ENCODE data around the gene TMEM252.

TMEM252 gene, protein sequence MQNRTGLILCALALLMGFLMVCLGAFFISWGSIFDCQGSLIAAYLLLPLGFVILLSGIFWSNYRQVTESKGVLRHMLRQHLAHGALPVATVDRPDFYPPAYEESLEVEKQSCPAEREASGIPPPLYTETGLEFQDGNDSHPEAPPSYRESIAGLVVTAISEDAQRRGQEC

DNA sequence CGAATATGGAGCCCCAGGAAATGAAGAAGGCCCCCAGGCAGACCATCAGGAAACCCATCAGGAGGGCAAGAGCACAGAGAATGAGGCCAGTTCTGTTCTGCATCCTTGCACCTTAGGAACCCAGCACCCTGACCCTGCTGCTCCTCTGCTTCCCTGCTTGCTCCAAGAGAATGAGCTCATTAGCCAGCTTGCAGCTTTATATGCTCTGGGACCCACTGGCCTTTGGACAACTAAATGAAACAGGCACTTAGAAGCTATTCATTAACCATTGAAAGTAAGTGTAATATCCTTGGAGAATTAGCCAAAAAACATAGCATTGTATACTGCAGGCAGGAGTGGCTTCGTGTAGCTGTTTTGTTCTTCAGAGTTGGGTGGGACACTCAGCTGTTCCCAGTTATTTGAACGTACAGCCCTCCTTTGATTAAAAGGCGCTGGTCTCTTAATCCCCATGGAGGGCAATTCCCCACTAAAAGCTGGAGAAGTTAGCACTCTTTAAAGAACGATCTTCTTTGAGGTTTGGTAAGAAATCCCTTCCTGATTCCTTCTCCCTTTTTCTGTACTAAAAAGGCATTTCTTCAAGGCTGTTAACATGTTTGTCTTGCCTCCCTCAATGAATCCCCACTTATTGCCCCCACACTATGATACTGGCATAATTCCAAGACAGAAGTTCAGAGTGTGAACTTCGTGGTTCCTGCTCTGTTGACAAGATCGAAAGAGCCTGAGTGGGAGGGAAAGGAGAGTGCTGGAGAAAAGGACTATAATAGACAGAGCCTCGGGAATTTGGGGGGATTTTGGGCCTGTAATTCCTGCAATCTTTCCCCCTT, at the start of gene TMEM252:
Gene TMEM252, minus strand, starts transcription at position 172 of the 824 bp plus-strand sequence. Its CDS starts 69 bp downstream, at position 103.
- peaks cover 14% of the 10 kb centered on the region for H3K27me3 Mint-ChIP-seq
- no peaks in the 10 kb centered on the region for H3K4me1 Mint-ChIP-seq
- no peaks in the 10 kb centered on the region for H3K9me3 Mint-ChIP-seq
- no peak for DNase-seq
- no peak within 1 kb of the TSS for H3K4me3 Mint-ChIP-seq
- H3K27ac Mint-ChIP-seq = no peak within 1 kb of the TSS
- CTCF ChIA-PET = interaction anchor here (0.7 to 3.1 kb wide), 2 partner anchors 19 to 27 kb away, joined by 3 to 7 read pairs; no protein-coding TSS in a partner anchor
- no peaks in the 10 kb centered on the region for H3K36me3 Mint-ChIP-seq

GRCh38 chr9:68585034-68585761, 44.5 kb upstream of the TMEM252 start:
- Mint-ChIP-seq H3K36me3 (no peaks in the 10 kb centered on the region), H3K9me3 (peaks cover 1% of the 10 kb centered on the region), H3K4me1 (peaks cover 3% of the 10 kb centered on the region), H3K4me3 (no peak overlapping the region), H3K27me3 (peaks cover 14% of the 10 kb centered on the region), H3K27ac (no peak overlapping the region)
- DNase-seq = no peak
- CTCF ChIA-PET = interaction anchor here (0.8 to 1.0 kb wide), 3 partner anchors 25 to 415 kb away, joined by 3 to 7 read pairs (median 4); no protein-coding TSS in a partner anchor

DNA sequence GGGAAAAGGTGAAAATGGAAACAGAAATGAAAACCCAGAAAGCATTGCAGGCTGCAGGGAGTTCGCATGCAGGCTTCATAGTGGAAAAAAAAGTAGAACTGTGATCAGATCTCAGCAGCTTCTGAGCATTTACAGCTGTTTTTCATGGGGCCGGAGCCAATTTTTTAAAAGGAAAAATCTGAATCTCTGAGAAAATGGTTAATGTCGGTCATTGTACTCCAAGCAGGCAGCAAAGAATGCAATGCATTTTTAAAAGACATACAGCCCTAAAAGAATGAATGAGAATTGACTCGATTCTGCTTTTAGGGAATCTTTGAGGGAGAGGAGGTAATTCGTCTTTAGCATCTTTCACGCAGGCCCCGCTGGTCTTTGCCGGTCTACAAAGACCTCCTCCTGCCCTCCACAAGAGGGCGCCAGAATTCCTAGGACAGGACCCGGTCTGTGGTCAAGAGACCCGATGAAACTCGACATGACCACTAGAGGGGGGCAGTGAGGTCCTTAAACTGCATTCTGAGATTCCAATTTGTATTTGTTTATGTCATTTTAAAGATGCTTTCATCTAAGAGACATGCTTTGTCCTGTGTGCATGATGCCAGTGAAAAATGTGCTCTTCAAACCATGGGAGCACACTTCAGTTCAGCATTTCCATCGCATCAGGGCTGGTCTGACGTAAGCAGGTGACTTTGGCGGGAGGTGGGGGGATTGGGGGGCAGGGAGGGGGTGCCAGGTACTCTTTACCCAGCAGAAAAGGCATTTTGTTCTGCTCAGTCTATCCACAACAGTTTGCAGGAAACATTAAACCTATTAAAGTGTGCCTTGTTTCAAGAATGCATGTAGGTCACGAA, 43.7 kb upstream of the TMEM252 start:
- DNase-seq = peak; percentile 89
- H3K27ac Mint-ChIP-seq = no peak overlapping the region
- no peaks in the 10 kb centered on the region for H3K36me3 Mint-ChIP-seq
- CTCF ChIA-PET = interaction anchor here (0.6 to 2.6 kb wide), 19 partner anchors 11 to 616 kb away, joined by 3 to 14 read pairs (median 4); no protein-coding TSS in a partner anchor
- peaks cover 3% of the 10 kb centered on the region for H3K4me1 Mint-ChIP-seq
- H3K9me3 Mint-ChIP-seq = peaks cover 1% of the 10 kb centered on the region
- peaks cover 14% of the 10 kb centered on the region for H3K27me3 Mint-ChIP-seq
- no peak overlapping the region for H3K4me3 Mint-ChIP-seq

GRCh38 chr9:68581696-68582095, 41.0 kb upstream of the TMEM252 start:
- CTCF ChIA-PET = interaction anchor here (0.7 to 3.2 kb wide), 8 partner anchors 8 to 447 kb away, joined by 3 to 15 read pairs (median 4); no protein-coding TSS in a partner anchor
- peaks cover 3% of the 10 kb centered on the region for H3K4me1 Mint-ChIP-seq
- H3K27ac Mint-ChIP-seq = no peak overlapping the region
- no peak for DNase-seq
- H3K36me3 Mint-ChIP-seq = no peaks in the 10 kb centered on the region
- H3K4me3 Mint-ChIP-seq = no peak overlapping the region
- peaks cover 14% of the 10 kb centered on the region for H3K27me3 Mint-ChIP-seq
- no peaks in the 10 kb centered on the region for H3K9me3 Mint-ChIP-seq

DNA sequence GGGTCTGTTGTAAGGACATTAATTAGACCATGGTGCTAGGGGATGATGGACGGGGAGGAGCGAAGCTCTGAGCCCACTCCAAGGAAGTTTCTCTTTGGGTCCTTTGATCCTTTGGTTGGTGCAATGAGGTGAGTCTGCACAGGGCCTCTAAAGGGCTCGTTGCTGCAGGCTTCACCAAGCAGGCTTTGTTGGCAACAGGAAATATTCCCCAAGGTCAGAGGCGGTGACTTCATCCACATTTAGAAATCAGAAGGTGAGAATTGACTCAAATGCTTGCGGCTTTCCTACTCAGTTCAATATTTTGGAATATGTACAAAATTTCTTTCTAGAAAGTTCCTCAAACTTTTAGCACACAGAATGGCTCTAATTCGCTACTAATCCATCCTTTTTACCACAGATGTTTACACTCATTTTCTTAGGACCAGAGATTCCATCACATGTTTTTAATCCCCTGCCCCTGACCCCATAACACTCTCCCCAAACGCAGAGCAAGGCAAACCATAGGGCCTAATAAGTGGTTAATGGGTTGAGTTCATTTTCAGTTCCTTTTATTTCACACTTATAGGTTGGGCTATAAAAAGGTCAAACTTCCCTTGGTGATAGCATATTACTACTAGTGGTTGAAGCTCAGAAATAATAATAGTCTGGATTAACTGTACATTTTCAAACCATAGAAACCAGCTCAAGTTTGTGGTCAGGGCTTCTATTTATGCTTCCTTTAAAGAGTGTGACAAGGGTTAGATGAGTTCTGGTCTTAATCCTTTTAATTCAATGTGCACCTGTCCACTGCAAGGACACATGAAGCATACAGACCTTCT, 37.3 kb upstream of the TMEM252 start:
- Mint-ChIP-seq H3K4me3 (no peak overlapping the region), H3K36me3 (no peaks in the 10 kb centered on the region)

DNA sequence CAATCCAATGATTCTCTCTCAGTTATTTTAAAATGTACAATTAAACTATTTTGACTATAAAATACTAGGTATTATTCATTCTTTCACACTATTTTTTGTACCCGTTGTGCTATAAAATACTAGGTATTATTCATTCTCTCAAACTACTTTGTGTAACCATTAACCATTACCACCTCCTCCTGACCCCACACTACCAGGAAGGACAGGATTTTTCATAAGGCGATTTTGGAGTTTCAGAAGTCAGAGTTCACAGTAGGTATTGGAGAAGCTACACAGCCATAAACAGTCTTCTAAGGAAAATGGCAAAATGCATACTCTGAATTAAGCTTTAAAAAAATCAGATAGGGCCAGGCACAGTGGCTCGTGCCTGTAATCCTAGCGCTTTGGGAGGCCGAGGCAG, 35.1 kb upstream of the TMEM252 start:
- no peaks in the 10 kb centered on the region for H3K36me3 Mint-ChIP-seq
- H3K27ac Mint-ChIP-seq = no peak overlapping the region
- no peaks in the 10 kb centered on the region for H3K4me1 Mint-ChIP-seq
- H3K9me3 Mint-ChIP-seq = peaks cover 4% of the 10 kb centered on the region
- no peak for DNase-seq
- H3K4me3 Mint-ChIP-seq = no peak overlapping the region
- CTCF ChIA-PET = no interaction called here
- peaks cover 7% of the 10 kb centered on the region for H3K27me3 Mint-ChIP-seq

More for the DNA sequence above, 37.3 kb upstream of the TMEM252 start:
- H3K27ac Mint-ChIP-seq = no peak overlapping the region
- no peaks in the 10 kb centered on the region for H3K27me3 Mint-ChIP-seq
- DNase-seq = no peak
- H3K9me3 Mint-ChIP-seq = no peaks in the 10 kb centered on the region
- CTCF ChIA-PET = interaction anchor here (1.6 to 1.8 kb wide), 2 partner anchors 10 to 422 kb away, joined by 4 to 6 read pairs; no protein-coding TSS in a partner anchor
- no peaks in the 10 kb centered on the region for H3K4me1 Mint-ChIP-seq

DNA sequence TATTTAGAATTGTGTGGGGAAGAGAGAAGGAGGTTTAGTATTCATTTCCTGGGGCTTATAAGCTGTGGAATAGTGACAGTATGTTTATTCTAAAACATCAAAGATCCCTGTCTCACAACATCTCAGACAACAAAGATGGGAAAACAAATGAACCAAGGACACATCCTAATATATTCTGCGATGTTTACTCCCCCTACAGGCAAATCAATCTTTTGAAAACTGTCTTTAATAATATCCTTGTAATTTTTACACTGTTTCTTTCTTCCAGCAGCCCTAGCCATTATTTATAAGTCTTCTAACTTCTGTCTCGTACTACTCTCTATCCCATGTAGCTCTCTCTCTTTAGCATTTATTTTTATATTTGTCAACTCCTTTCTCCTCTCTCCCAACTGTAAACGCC, 33.5 kb upstream of the TMEM252 start:
- H3K9me3 Mint-ChIP-seq = peaks cover 4% of the 10 kb centered on the region
- H3K4me3 Mint-ChIP-seq = no peak overlapping the region
- peaks cover 13% of the 10 kb centered on the region for H3K27me3 Mint-ChIP-seq
- no peaks in the 10 kb centered on the region for H3K36me3 Mint-ChIP-seq
- no peak for DNase-seq
- CTCF ChIA-PET = interaction anchor here (2.9 kb wide), 1 partner anchor 9 kb away, joined by 11 read pairs; no protein-coding TSS in a partner anchor
- H3K4me1 Mint-ChIP-seq = no peaks in the 10 kb centered on the region
- H3K27ac Mint-ChIP-seq = no peak overlapping the region

- CTCF ChIA-PET = interaction anchor here (0.8 to 2.1 kb wide), 12 partner anchors 8 to 440 kb away, joined by 3 to 11 read pairs (median 4); partner anchors contain the start of gene TMEM252
- Mint-ChIP-seq H3K36me3 (no peaks in the 10 kb centered on the region), H3K4me1 (no peaks in the 10 kb centered on the region), H3K9me3 (peaks cover 4% of the 10 kb centered on the region), H3K27me3 (peaks cover 21% of the 10 kb centered on the region), H3K4me3 (no peak overlapping the region), H3K27ac (no peak overlapping the region)
- no peak for DNase-seq
Measured at GRCh38 chr9:68567565-68567964, 26.9 kb upstream of the TMEM252 start.

- H3K27me3 Mint-ChIP-seq = peaks cover 25% of the 10 kb centered on the region
- H3K4me3 Mint-ChIP-seq = no peak overlapping the region
- H3K9me3 Mint-ChIP-seq = no peaks in the 10 kb centered on the region
- no peaks in the 10 kb centered on the region for H3K36me3 Mint-ChIP-seq
- H3K27ac Mint-ChIP-seq = no peak overlapping the region
- no peak for DNase-seq
- CTCF ChIA-PET = interaction anchor here (1.2 kb wide), 1 partner anchor 40 kb away, joined by 3 read pairs; no protein-coding TSS in a partner anchor
- H3K4me1 Mint-ChIP-seq = peaks cover 12% of the 10 kb centered on the region
Measured at GRCh38 chr9:68562461-68562860, 21.8 kb upstream of the TMEM252 start.

DNA sequence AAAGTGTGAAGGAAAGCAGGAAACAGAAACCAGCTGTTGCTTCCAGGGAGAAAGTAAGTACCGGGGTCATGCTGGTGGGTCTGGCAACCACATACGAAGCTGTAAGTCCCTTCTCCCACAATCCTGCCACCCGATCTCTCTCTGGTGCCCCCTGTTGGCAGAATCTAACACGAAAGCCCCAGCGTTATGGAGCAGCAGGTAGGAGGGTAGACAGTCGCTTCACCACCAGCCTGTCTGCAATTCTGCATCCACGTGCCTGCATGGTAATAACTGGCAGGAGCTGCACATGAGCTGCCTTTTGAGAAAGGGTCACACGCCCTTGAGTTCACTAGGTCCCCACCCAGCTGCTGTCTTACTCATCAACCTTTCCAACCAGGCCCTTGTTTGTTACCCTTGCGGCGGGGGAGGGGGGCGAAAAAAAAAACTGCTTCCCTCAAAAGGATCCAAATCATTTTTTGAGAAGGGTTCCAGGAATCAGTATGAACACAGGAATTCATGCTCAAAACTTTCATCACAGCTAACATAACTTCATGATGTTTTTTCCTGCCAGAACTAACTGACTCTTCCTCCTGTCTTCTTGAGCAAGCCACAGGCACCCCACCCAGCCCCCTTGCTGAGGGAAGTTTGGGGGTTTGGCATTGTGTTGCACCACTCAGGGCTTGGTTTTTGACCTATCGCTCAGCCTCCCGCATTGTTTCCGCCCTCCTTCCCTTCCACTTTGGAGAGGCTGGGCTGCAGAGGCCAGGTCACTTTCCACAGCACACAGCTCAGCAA, 19.6 kb upstream of the TMEM252 start:
- no peak overlapping the region for H3K4me3 Mint-ChIP-seq
- CTCF ChIA-PET = interaction anchor here (0.6 to 2.4 kb wide), 20 partner anchors 8 to 525 kb away, joined by 3 to 10 read pairs (median 4); partner anchors contain the start of gene TMEM252
- peak; percentile 66 for DNase-seq

GRCh38 chr9:68558545-68558944, 17.9 kb upstream of the TMEM252 start:
- no peak overlapping the region for H3K27ac Mint-ChIP-seq
- CTCF ChIA-PET = interaction anchor here (1.1 to 1.8 kb wide), 3 partner anchors 10 to 128 kb away, joined by 3 to 8 read pairs (median 7); partner anchors contain the start of gene TMEM252

More for the DNA sequence above, 19.6 kb upstream of the TMEM252 start:
- no peaks in the 10 kb centered on the region for H3K36me3 Mint-ChIP-seq
- no peaks in the 10 kb centered on the region for H3K9me3 Mint-ChIP-seq
- H3K27me3 Mint-ChIP-seq = peaks cover 23% of the 10 kb centered on the region
- peaks cover 12% of the 10 kb centered on the region for H3K4me1 Mint-ChIP-seq
- H3K27ac Mint-ChIP-seq = no peak overlapping the region

More at GRCh38 chr9:68558545-68558944, 17.9 kb upstream of the TMEM252 start:
- H3K4me1 Mint-ChIP-seq = peaks cover 12% of the 10 kb centered on the region
- peaks cover 23% of the 10 kb centered on the region for H3K27me3 Mint-ChIP-seq
- no peaks in the 10 kb centered on the region for H3K9me3 Mint-ChIP-seq
- H3K4me3 Mint-ChIP-seq = no peak overlapping the region
- DNase-seq = no peak
- H3K36me3 Mint-ChIP-seq = no peaks in the 10 kb centered on the region
